ENCODE results near the gene PLS3.

PLS3 gene

DNA sequence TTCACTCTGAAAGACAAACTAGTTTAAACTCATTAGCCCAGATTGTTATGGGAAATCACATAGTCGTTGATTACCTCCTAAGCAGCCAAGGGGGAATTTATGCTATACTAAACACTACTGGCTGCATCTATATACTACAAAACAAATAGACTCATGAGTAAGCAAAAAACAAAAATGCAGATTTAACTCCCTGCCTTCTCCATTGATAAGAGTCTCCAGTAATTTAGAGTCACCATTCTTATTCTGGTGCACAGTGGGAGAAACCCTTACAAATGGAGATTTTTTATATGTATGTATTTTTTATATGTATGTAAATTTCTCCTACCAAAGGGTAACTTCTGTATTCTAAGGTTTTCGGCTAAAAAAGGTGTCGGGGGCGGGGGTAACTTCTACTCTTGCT, 126.6 kb downstream of the PLS3 start:
- no peak for DNase-seq (ENCODE audit: extremely low read depth in 1 of 2, low read depth in 1 of 2)

GRCh38 chrX:115689931-115690330, 129.0 kb downstream of the PLS3 start:
- DNase-seq (ENCODE audit: extremely low read depth in 1 of 2, low read depth in 1 of 2): no peak

DNA sequence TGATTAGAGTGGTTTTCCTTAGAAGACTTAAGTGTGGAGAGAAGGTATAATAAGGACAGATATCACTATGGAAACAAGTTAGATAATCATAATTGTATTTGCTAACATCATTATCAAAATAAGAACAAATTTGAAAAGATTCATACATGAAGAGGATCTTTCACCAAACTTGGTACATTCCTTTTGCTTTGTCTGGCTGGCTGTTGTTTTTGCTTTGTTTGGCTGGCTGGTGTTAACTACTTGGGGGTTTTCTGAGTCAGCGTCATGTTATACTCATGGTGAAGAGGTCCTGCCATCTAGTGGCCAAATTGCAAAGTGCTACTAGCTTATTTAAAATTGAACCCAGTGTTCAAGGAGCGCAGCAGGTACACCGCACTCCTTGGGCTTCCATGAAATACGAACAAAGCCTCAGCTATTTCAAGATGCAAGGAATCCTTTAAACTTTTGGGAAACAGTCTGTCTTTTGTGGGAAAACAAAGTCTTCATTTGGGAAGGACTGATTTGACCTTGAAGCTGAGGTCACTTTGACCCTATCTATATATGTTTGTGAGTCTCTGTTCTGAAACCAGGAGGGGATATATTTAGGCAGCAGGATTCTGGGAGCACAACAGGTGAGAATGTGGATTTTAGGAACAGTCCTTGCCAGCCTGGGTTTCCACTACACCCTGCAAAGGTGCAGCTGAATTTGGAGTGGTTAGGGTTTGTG, 129.7 kb downstream of the PLS3 start:
- DNase-seq (ENCODE audit: extremely low read depth in 1 of 2, low read depth in 1 of 2): no peak

DNA sequence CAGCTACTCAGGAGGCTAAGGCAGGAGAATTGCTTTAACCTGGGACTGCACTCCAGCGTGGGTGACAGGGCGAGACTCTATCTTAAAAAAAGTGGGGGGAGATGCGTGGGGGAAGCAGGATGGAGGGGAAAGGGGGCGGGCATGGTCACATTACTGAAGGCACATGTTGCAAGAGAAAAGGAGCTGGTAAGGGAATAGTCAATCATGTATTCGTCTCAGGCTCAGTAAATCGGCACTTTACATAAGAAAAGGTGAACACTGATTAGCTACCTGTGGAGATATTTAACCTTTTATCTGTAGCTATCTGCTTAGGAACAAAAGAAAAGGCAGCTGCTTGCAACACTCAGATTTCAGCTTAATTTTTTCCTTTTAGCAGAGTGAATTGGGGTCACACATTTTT, 132.5 kb downstream of the PLS3 start:
- DNase-seq (ENCODE audit: extremely low read depth in 1 of 2, low read depth in 1 of 2): no peak

DNA sequence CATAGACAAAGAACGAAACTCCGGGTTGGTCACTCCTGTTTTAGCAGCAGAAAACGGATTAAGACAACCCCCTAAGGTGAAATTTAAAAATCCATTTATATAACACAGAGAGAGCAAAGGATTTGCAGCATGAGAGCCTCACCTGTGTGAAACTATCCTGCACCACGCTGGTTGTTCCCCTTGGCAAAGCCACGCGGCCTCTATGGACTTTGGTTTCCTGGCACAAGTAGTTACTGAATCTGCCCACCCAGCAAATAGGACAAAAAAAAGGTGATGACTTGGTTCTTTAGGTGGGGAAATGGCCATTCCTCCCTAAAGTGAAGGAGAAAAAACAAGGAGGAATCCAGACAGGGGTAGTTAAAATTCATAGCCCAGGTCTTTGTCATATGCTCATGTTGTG, 133.1 kb downstream of the PLS3 start:
- no peak for DNase-seq (ENCODE audit: extremely low read depth in 1 of 2, low read depth in 1 of 2)

GRCh38 chrX:115696039-115696438, 135.1 kb downstream of the PLS3 start:
- DNase-seq (ENCODE audit: extremely low read depth in 1 of 2, low read depth in 1 of 2): no peak

- DNase-seq (ENCODE audit: extremely low read depth in 1 of 2, low read depth in 1 of 2): no peak
Observed at GRCh38 chrX:115696939-115697338, 136.0 kb downstream of the PLS3 start.

DNA sequence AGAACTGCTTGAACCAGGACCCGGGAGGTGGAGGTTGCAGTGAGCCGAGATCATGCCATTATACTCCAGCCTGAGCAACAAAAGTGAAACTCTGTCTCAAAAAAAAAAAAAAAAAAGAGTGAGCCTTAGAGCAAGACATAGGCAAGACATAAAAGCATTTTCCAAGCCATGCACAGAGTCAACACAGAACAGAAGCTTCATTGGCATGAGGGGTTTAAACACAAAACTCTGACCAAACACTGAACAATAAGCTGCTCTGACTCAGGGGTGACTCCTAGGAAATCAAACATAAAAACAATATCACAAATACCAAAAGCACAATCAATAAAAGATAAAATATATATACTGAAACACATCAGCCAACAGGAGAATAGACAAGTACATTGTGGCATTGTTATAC, 136.8 kb downstream of the PLS3 start:
- no peak for DNase-seq (ENCODE audit: extremely low read depth in 1 of 2, low read depth in 1 of 2)
